AG04449 (cell line): ENCODE results near the gene XPNPEP2.

Source experiments
- CTCF ChIA-PET: fragments of 350-600 bp; formaldehyde crosslinking; extraction: SDS; loops from one replicate; lab custom pipeline; 2021; ENCODE audit warnings: antibody characterized with exemption; lab: Yijun Ruan, JAX
- POLR2A ChIA-PET: fragments of 400-600, 350-600 bp; formaldehyde crosslinking; extraction: SDS; loops from one replicate; lab custom pipeline; 2020; ENCODE audit warnings: antibody characterized with exemption, inconsistent platforms; lab: Yijun Ruan, JAX
- DNase-seq: peaks from one replicate; pipeline ENCODE4 v3.0.0-alpha.2; 2010; ENCODE audit warnings: low read depth, low spot score
- H3K4me3 ChIP-seq: 2 replicates; pipeline ENCODE4 v1.5.1; 2011; ENCODE audit warnings: low read depth, mild to moderate bottlenecking, control low read depth, low read length
- CTCF ChIP-seq: IDR thresholded peaks from one replicate; pipeline ENCODE4 v1.5.1; 2011; ENCODE audit warnings: mild to moderate bottlenecking, moderate library complexity, low read length, control low read depth, inconsistent platforms; ENCODE audit not compliant: insufficient read depth; ENCODE audit errors: missing control alignments

Gene XPNPEP2

GRCh38 chrX:129738466-129739308 is at the start of gene XPNPEP2:
Gene XPNPEP2 (plus strand): TSS chrX:129738979. CDS start chrX:129739214, 235 bp downstream.
- ChIA-PET CTCF (interaction anchor here (0.7 to 5.1 kb wide), 4 partner anchors 9 to 134 kb away, joined by 3 to 50 read pairs (median 4); no protein-coding TSS in a partner anchor), POLR2A (no interaction called here)
- H3K4me3 ChIP-seq = no peak within 1 kb of the TSS
- no peak for TF ChIP-seq CTCF
- no peak for DNase-seq

GRCh38 chrX:129689796-129690195 is 49.0 kb upstream of the XPNPEP2 start:
- H3K4me3 ChIP-seq = no peak overlapping the region
- ChIA-PET POLR2A (no interaction called here), CTCF (interaction anchor here (1.4 kb wide), 2 partner anchors 11 to 37 kb away, joined by 3 read pairs; no protein-coding TSS in a partner anchor)
- no peak for TF ChIP-seq CTCF
- DNase-seq = no peak

- ChIA-PET POLR2A (no interaction called here), CTCF (interaction anchor here (1.4 kb wide), 1 partner anchor 36 kb away, joined by 3 read pairs; no protein-coding TSS in a partner anchor)
- no peak for DNase-seq
- TF ChIP-seq CTCF = no peak
- H3K4me3 ChIP-seq = no peak overlapping the region
Observed at GRCh38 chrX:129690435-129690834, 48.3 kb upstream of the XPNPEP2 start.

- ChIA-PET POLR2A (no interaction called here), CTCF (interaction anchor here (1.0 kb wide), 1 partner anchor 17 kb away, joined by 3 read pairs; no protein-coding TSS in a partner anchor)
- H3K4me3 ChIP-seq = no peak overlapping the region
- no peak for DNase-seq
- TF ChIP-seq CTCF = no peak
Observed at GRCh38 chrX:129693354-129693753, 45.4 kb upstream of the XPNPEP2 start.

- CTCF ChIA-PET = no interaction called here
- DNase-seq = no peak
- H3K4me3 ChIP-seq = no peak overlapping the region
- POLR2A ChIA-PET = no interaction called here
- TF ChIP-seq CTCF = no peak
Observed at GRCh38 chrX:129694805-129695204, 44.0 kb upstream of the XPNPEP2 start.

GRCh38 chrX:129695535-129695934 is 43.2 kb upstream of the XPNPEP2 start:
- H3K4me3 ChIP-seq = no peak overlapping the region
- no peak for DNase-seq
- POLR2A ChIA-PET = no interaction called here
- CTCF ChIA-PET = interaction anchor here (0.6 to 0.9 kb wide), 3 partner anchors 31 to 235 kb away, joined by 3 read pairs; no protein-coding TSS in a partner anchor
- TF ChIP-seq CTCF = no peak
